OCI-LY3 (cell line): ENCODE data around the gene SPATC1L.

Experiments
- H2AFZ ChIP-seq: fragments of 200-600, 300-600 bp; shearing (Covaris generic); 2 replicates; pipeline ENCODE4 v1.6.0; 2014; ENCODE audit warnings: antibody characterized with exemption, low read depth, low read length
- H3K27ac ChIP-seq: fragments of 200-600, 300-600 bp; sonication (generic); 2 replicates; pipeline ENCODE4 v1.5.1; 2014; ENCODE audit warnings: mild to moderate bottlenecking, low read length, moderate library complexity, mixed read lengths
- H3K27me3 ChIP-seq: fragments of 200-600, 300-600 bp; sonication (generic); 2 replicates; pipeline ENCODE4 v1.6.1; 2014; ENCODE audit warnings: low read depth, low read length, mixed read lengths
- H3K36me3 ChIP-seq: fragments of 200-600, 300-600 bp; sonication (generic); replicated peaks from 2 replicates; pipeline ENCODE3; 2014; ENCODE audit warnings: low read depth, low read length, mixed read lengths
- H3K4me1 ChIP-seq: fragments of 300-600, 200-600 bp; sonication (generic); 2 replicates; pipeline ENCODE4 v1.6.1; 2014; ENCODE audit warnings: low read length, mixed read lengths
- H3K4me2 ChIP-seq: fragments of 200-600, 300-600 bp; sonication (generic); 2 replicates; pipeline ENCODE4 v1.6.1; 2014; ENCODE audit warnings: low read length, mixed read lengths
- H3K4me3 ChIP-seq: fragments of 300-600, 200-600 bp; sonication (generic); 2 replicates; pipeline ENCODE4 v1.5.1; 2014; ENCODE audit warnings: antibody characterized with exemption, mild to moderate bottlenecking, low read length, moderate library complexity
- H3K79me2 ChIP-seq: fragments of 300-600, 200-600 bp; shearing (Covaris generic); 2 replicates; pipeline ENCODE4 v1.6.1; 2014; ENCODE audit warnings: mild to moderate bottlenecking, low read length, mixed read lengths
- H3K9ac ChIP-seq: fragments of 300-600, 200-600 bp; shearing (Covaris generic); 2 replicates; pipeline ENCODE4 v1.6.0; 2014; ENCODE audit warnings: mild to moderate bottlenecking, low read length, moderate library complexity
- H3K9me3 ChIP-seq: fragments of 200-600, 300-600 bp; shearing (Covaris generic); 2 replicates; pipeline ENCODE4 v1.6.1; 2014; ENCODE audit warnings: low read length, mixed read lengths; ENCODE audit not compliant: insufficient read depth
- H4K20me1 ChIP-seq: fragments of 200-600, 300-600 bp; sonication (generic); 2 replicates; pipeline ENCODE4 v1.6.1; 2016; ENCODE audit warnings: low read length, mixed read lengths; ENCODE audit not compliant: insufficient read depth
- CTCF ChIP-seq: fragments of 200-600, 300-600 bp; sonication (generic); IDR thresholded peaks from 2 replicates; pipeline ENCODE4 v1.5.1; 2014; ENCODE audit warnings: antibody characterized with exemption, low read length, low read depth
- EZH2phosphoT487 ChIP-seq: fragments of 200-600 bp; shearing (Covaris generic); IDR thresholded peaks from 2 replicates; pipeline ENCODE4 v1.6.1; 2018; ENCODE audit warnings: antibody characterized with exemption, mixed run types, low read depth

Gene SPATC1L

GRCh38 chr21:46219591-46220239 is 35.5 kb upstream of the SPATC1L start:
- H4K20me1 ChIP-seq, result peaks cover 33% of the 10 kb centered on the region
- H3K9ac ChIP-seq, result no peak overlapping the region
- no peak overlapping the region for H3K27ac ChIP-seq
- peaks cover 61% of the 10 kb centered on the region for H3K79me2 ChIP-seq
- no peaks in the 10 kb centered on the region for H3K4me1 ChIP-seq
- H3K4me3 ChIP-seq, result no peak overlapping the region
- no peaks in the 10 kb centered on the region for H3K9me3 ChIP-seq
- TF ChIP-seq EZH2phosphoT487, result no peak
- TF ChIP-seq CTCF, result no peak
- H3K36me3 ChIP-seq, result peaks cover 23% of the 10 kb centered on the region
- H2AFZ ChIP-seq, result no peak overlapping the region
- no peaks in the 10 kb centered on the region for H3K27me3 ChIP-seq
- H3K4me2 ChIP-seq, result no peak overlapping the region

- peaks cover 54% of the 10 kb centered on the region for H3K79me2 ChIP-seq
- H3K4me3 ChIP-seq, result no peak overlapping the region
- H3K27ac ChIP-seq, result no peak overlapping the region
- no peak overlapping the region for H3K9ac ChIP-seq
- no peak for TF ChIP-seq CTCF
- no peak overlapping the region for H3K4me2 ChIP-seq
- H2AFZ ChIP-seq, result no peak overlapping the region
- H3K4me1 ChIP-seq, result no peaks in the 10 kb centered on the region
- no peaks in the 10 kb centered on the region for H3K27me3 ChIP-seq
- no peaks in the 10 kb centered on the region for H3K9me3 ChIP-seq
- H4K20me1 ChIP-seq, result peaks cover 28% of the 10 kb centered on the region
- peaks cover 27% of the 10 kb centered on the region for H3K36me3 ChIP-seq
These were observed 34.8 kb upstream of the SPATC1L start for GRCh38 chr21:46218906-46219590.

- no peak overlapping the region for H3K9ac ChIP-seq
- H3K79me2 ChIP-seq, result peaks cover 41% of the 10 kb centered on the region
- no peaks in the 10 kb centered on the region for H3K27me3 ChIP-seq
- no peak overlapping the region for H3K27ac ChIP-seq
- peaks cover 25% of the 10 kb centered on the region for H3K36me3 ChIP-seq
- no peaks in the 10 kb centered on the region for H3K9me3 ChIP-seq
- TF ChIP-seq EZH2phosphoT487 (no peak), CTCF (no peak)
- H3K4me2 ChIP-seq, result no peak overlapping the region
- no peak overlapping the region for H2AFZ ChIP-seq
- H3K4me3 ChIP-seq, result no peak overlapping the region
- H4K20me1 ChIP-seq, result peaks cover 22% of the 10 kb centered on the region
- no peaks in the 10 kb centered on the region for H3K4me1 ChIP-seq
These were observed 33.4 kb upstream of the SPATC1L start for GRCh38 chr21:46217511-46218196.

- Histone ChIP-seq H2AFZ (no peak overlapping the region), H3K27me3 (no peaks in the 10 kb centered on the region), H3K4me3 (no peak overlapping the region), H3K4me2 (no peak overlapping the region), H3K27ac (no peak overlapping the region), H3K9ac (no peak overlapping the region), H3K9me3 (no peaks in the 10 kb centered on the region), H3K4me1 (no peaks in the 10 kb centered on the region), H3K36me3 (peaks cover 24% of the 10 kb centered on the region), H3K79me2 (peaks cover 27% of the 10 kb centered on the region), H4K20me1 (peaks cover 18% of the 10 kb centered on the region)
- TF ChIP-seq EZH2phosphoT487 (no peak), CTCF (no peak)
These were observed 32.0 kb upstream of the SPATC1L start for GRCh38 chr21:46216132-46216747.
